HCT116 (cell line): ENCODE measurements around the gene PPM1F. TPM values are rescaled to one million over a fixed set of nuclear protein-coding genes. Genes with fewer than 3 reads are reported as not detected.

Source experiments
- ATAC-seq: fragments of 200-7000 bp; cut with Tn5 transposase; 2 replicates; pipeline ENCODE4 v1.9.1; 2020; ENCODE audit warnings: mild to moderate bottlenecking, moderate library complexity
- BruUV-seq: library from RNA; stranded (reverse); fragments of 400-500 nt; replicated peaks from 2 replicates; lab custom pipeline; 2021; lab: Mats Ljungman, UMichigan
- CTCF ChIA-PET: fragments of 300-600 bp; sonication (Branson Sonifier 250); formaldehyde crosslinking; loops from one replicate; lab custom pipeline; 2021; ENCODE audit warnings: antibody characterized with exemption; lab: Charles Lee
- POLR2A ChIA-PET: fragments of 300-600, 350-600 bp; sonication (Branson Sonifier 250); formaldehyde crosslinking; loops from one replicate; lab custom pipeline; 2021; ENCODE audit warnings: antibody characterized with exemption; lab: Charles Lee
- RAD21 ChIA-PET, 2 experiments: fragments of 300-600 bp; sonication (Branson Sonifier 250); formaldehyde crosslinking; loops; one replicate each; lab custom pipeline; 2023; ENCODE audit warnings: low total read pairs in 2 of 2; ENCODE audit not compliant: uncharacterized antibody in 2 of 2, unreplicated experiment in 2 of 2, low non-redundant PET in 1 of 2; lab: Charles Lee
- DNase-seq: peaks from one replicate; pipeline ENCODE4 v3.0.0-alpha.2; 2010; ENCODE audit warnings: low read depth, low spot score
- H2AFZ ChIP-seq: fragments of 200-600 bp; shearing (Covaris generic), sonication (generic); 2 replicates; pipeline ENCODE4 v1.6.1; 2017; ENCODE audit warnings: low read depth, mixed run types, mixed read lengths, antibody characterized with exemption, low read length; ENCODE audit not compliant: poor library complexity, severe bottlenecking
- H3K27ac ChIP-seq: 2 replicates; pipeline ENCODE4 v1.5.1; 2012; ENCODE audit warnings: low read depth, low read length
- H3K27me3 ChIP-seq: fragments of 200-600 bp; sonication (generic); 2 replicates; pipeline ENCODE4 v1.6.1; 2016; ENCODE audit warnings: mixed run types, low read length, mixed read lengths; ENCODE audit not compliant: insufficient read depth
- H3K36me3 ChIP-seq, 2 experiments: fragments of 200-500 bp in 1 of 2; fragments of 200-600 bp in 1 of 2; sonication (Bioruptor generic) in 1 of 2; sonication (generic) in 1 of 2; 2 replicates each; pipeline versions ENCODE4 v1.5.1 to v1.6.1; 2014 to 2016; ENCODE audit warnings: low read length in 2 of 2, inconsistent platforms in 1 of 2, mixed read lengths in 1 of 2, mixed run types in 1 of 2; ENCODE audit not compliant: insufficient read depth in 2 of 2, control insufficient read depth in 1 of 2
- H3K4me1 ChIP-seq, 2 experiments: fragments of 200-600 bp in 1 of 2; sonication (generic) in 1 of 2; 2 replicates each; pipeline versions ENCODE4 v1.5.1 to v1.6.1; 2012 to 2017; ENCODE audit warnings: low read length in 2 of 2, inconsistent platforms in 1 of 2, mild to moderate bottlenecking in 1 of 2, mixed read lengths in 1 of 2, mixed run types in 1 of 2, moderate library complexity in 1 of 2; ENCODE audit not compliant: insufficient read depth in 2 of 2, control insufficient read depth in 1 of 2
- H3K4me2 ChIP-seq: fragments of 200-600 bp; sonication (generic); 2 replicates; pipeline ENCODE4 v1.6.1; 2017; ENCODE audit warnings: mixed run types, low read length, mixed read lengths
- H3K4me3 ChIP-seq, 2 experiments: fragments of 200-600 bp in 1 of 2; sonication (generic) in 1 of 2; replicated peaks in 1 of 2; 2 replicates each; pipeline ENCODE4 v1.5.1; 2011 to 2016; ENCODE audit warnings: low read length in 2 of 2, control low read depth in 1 of 2, low read depth in 1 of 2, mild to moderate bottlenecking in 1 of 2, mixed read lengths in 1 of 2, mixed run types in 1 of 2
- H3K79me2 ChIP-seq: fragments of 200-600 bp; sonication (generic); 2 replicates; pipeline ENCODE4 v1.6.1; 2017; ENCODE audit warnings: mild to moderate bottlenecking, mixed run types, low read length, moderate library complexity, mixed read lengths; ENCODE audit not compliant: insufficient read depth
- H3K9ac ChIP-seq: fragments of 200-600 bp; sonication (generic); 2 replicates; pipeline ENCODE4 v1.6.1; 2016; ENCODE audit warnings: low read length, mixed read lengths
- H3K9me2 ChIP-seq: fragments of 200-600 bp; sonication (generic), shearing (Covaris generic); 2 replicates; pipeline ENCODE4 v1.6.1; 2017; ENCODE audit warnings: mixed run types, mild to moderate bottlenecking, moderate library complexity; ENCODE audit not compliant: insufficient read depth
- H3K9me3 ChIP-seq, 2 experiments: fragments of 200-500 bp in 1 of 2; fragments of 200-600 bp in 1 of 2; sonication (Bioruptor generic) in 1 of 2; sonication (generic) in 1 of 2; 2 replicates each; pipeline ENCODE4 v1.6.1; 2014 to 2017; ENCODE audit warnings: low read length in 2 of 2, mixed read lengths in 2 of 2, inconsistent platforms in 1 of 2, low read depth in 1 of 2, mild to moderate bottlenecking in 1 of 2, mixed run types in 1 of 2, moderate library complexity in 1 of 2; ENCODE audit not compliant: control insufficient read depth in 1 of 2, insufficient read depth in 1 of 2
- H4K20me1 ChIP-seq: fragments of 200-600 bp; sonication (generic), shearing (Covaris generic); 2 replicates; pipeline ENCODE4 v1.6.1; 2017; ENCODE audit warnings: mixed run types, mild to moderate bottlenecking, moderate library complexity; ENCODE audit not compliant: insufficient read depth
- CBX3 ChIP-seq: IDR thresholded peaks from 2 replicates; pipeline ENCODE4 v1.6.1; 2012; ENCODE audit warnings: low read depth
- CEBPB ChIP-seq: IDR thresholded peaks from 2 replicates; pipeline ENCODE4 v1.6.1; 2012; ENCODE audit warnings: low read depth
- ELF1 ChIP-seq: IDR thresholded peaks from 2 replicates; pipeline ENCODE4 v1.6.1; 2012; ENCODE audit warnings: low read depth, borderline replicate concordance
- EZH2 ChIP-seq: fragments of 200-600 bp; sonication (generic); IDR thresholded peaks from 2 replicates; pipeline ENCODE4 v1.6.1; 2017; ENCODE audit warnings: antibody characterized with exemption, mixed run types
- EZH2phosphoT487 ChIP-seq: fragments of 200-600 bp; IDR thresholded peaks from 2 replicates; pipeline ENCODE4 v1.6.1; 2018; ENCODE audit warnings: antibody characterized with exemption, borderline replicate concordance
- POLR2AphosphoS5 ChIP-seq: IDR thresholded peaks from 2 replicates; pipeline ENCODE4 v1.6.1; 2011; ENCODE audit warnings: mild to moderate bottlenecking, low read depth, low read length, moderate library complexity
- REST ChIP-seq: IDR thresholded peaks from 2 replicates; pipeline ENCODE4 v1.6.1; 2012; ENCODE audit warnings: low read depth
- SIN3A ChIP-seq: IDR thresholded peaks from 2 replicates; pipeline ENCODE4 v1.6.1; 2012; ENCODE audit warnings: low read depth
- YY1 ChIP-seq: IDR thresholded peaks from 2 replicates; pipeline ENCODE4 v1.6.1; 2011; ENCODE audit warnings: low read length, low read depth, moderate library complexity, mild to moderate bottlenecking; ENCODE audit not compliant: insufficient replicate concordance; ENCODE audit errors: extremely low read depth
- ZFX ChIP-seq: fragments of 450-650 bp; IDR thresholded peaks from 2 replicates; pipeline ENCODE4 v1.6.1; 2017
- intact Hi-C: fragments of 100-400 bp; cut with micrococcal nuclease; formaldehyde crosslinking; loops from 2 replicates; pipeline ENCODE4 v1.10.0; 2022
- total RNA-seq: library from RNA; stranded (reverse); gene quantifications from one replicate; pipeline ENCODE4 v1.2.1, GENCODE V29; 2021; ENCODE audit not compliant: unreplicated experiment

PPM1F gene
- total RNA-seq, 1 experiment from 2014 or later: 27.3 TPM

GRCh38 chr22:21965762-21966288 lies 13.2 kb upstream of the PPM1F start (continued):
- TF ChIP-seq YY1: no peak
- no peak for TF ChIP-seq ZFX
- TF ChIP-seq EZH2: no peak
- no peak for TF ChIP-seq REST
- no peak for TF ChIP-seq ELF1
- TF ChIP-seq CBX3: no peak
- TF ChIP-seq SIN3A: no peak

GRCh38 chr22:21964918-21965484 lies 12.4 kb upstream of the PPM1F start:
- Histone ChIP-seq H4K20me1 (no peaks in the 10 kb centered on the region), H2AFZ (no peak overlapping the region), H3K9me3 (no peaks in the 10 kb centered on the region), H3K4me1 (peaks cover 0 to 9% of the 10 kb centered on the region in 2 experiments; a peak in 3 of 4 replicates), H3K36me3 (peaks cover 37 to 45% of the 10 kb centered on the region in 2 experiments; a peak in 3 of 4 replicates), H3K27ac (no peak overlapping the region), H3K9ac (no peak overlapping the region), H3K4me3 (no peak overlapping the region), H3K27me3 (no peaks in the 10 kb centered on the region), H3K4me2 (no peak overlapping the region), H3K9me2 (no peaks in the 10 kb centered on the region), H3K79me2 (no peaks in the 10 kb centered on the region)
- no peak for DNase-seq
- TF ChIP-seq ELF1: no peak
- TF ChIP-seq ZFX: no peak
- no peak for TF ChIP-seq EZH2phosphoT487
- no peak for TF ChIP-seq POLR2AphosphoS5
- TF ChIP-seq REST: no peak
- no peak for TF ChIP-seq CEBPB
- TF ChIP-seq SIN3A: no peak
- ChIA-PET CTCF (interaction anchor here (1.9 kb wide), 1 partner anchor 12 kb away, joined by 7 read pairs; the partner anchor contains the start of gene PPM1F), RAD21 (no interaction called here), POLR2A (no interaction called here)
- intact Hi-C loops: no loop called here
- BruUV-seq: no TSS peak
- ATAC-seq: no peak
